Neutrophil (primary cell): ENCODE data around the gene INA.
A peak's percentile ranks its signal among the peaks of the same experiment; 100 is the strongest.
"Not testable (repeated sequence)": the region's sequence is repeated elsewhere in the genome, so short reads cannot be mapped to it uniquely, and the experiment has no call there.

ENCODE experiments used
- H3K27ac ChIP-seq: fragments of 200-600 bp; sonication (generic); 2 replicates; pipeline ENCODE4 v1.5.1; 2016; ENCODE audit warnings: mild to moderate bottlenecking, moderate library complexity
- H3K27me3 ChIP-seq: fragments of 200-600 bp; sonication (generic); 2 replicates; pipeline ENCODE4 v1.6.0; 2016; ENCODE audit warnings: mild to moderate bottlenecking
- H3K36me3 ChIP-seq: fragments of 200-600 bp; sonication (generic); 2 replicates; pipeline ENCODE4 v1.5.1; 2017
- H3K4me1 ChIP-seq, 2 experiments: fragments of 200-600 bp in 1 of 2; sonication (generic) in 1 of 2; 1 replicate in 1 of 2; 2 replicates in 1 of 2; pipeline versions ENCODE4 v1.5.1 to v1.6.1; 2013 to 2016; ENCODE audit warnings: low read depth in 1 of 2, low read length in 1 of 2, mild to moderate bottlenecking in 1 of 2, moderate library complexity in 1 of 2; ENCODE audit not compliant: control insufficient read depth in 1 of 2, insufficient read depth in 1 of 2
- H3K4me3 ChIP-seq, 2 experiments: fragments of 200-600 bp in 1 of 2; sonication (generic) in 1 of 2; 1 replicate in 1 of 2; 2 replicates in 1 of 2; pipeline ENCODE4 v1.5.1; 2013 to 2016; ENCODE audit warnings: low read depth in 1 of 2, low read length in 1 of 2, mild to moderate bottlenecking in 1 of 2, moderate library complexity in 1 of 2
- H3K9me3 ChIP-seq: fragments of 200-600 bp; sonication (generic); 2 replicates; pipeline ENCODE4 v1.5.1; 2016
- TF ChIP-seq, protein P1 (sequence below): fragments of 200-600 bp; sonication (generic); IDR thresholded peaks from 2 replicates; pipeline ENCODE4 v1.5.1; 2016; ENCODE audit warnings: antibody characterized with exemption

Gene INA

GRCh38 chr10:103235775-103236174, 41.2 kb upstream of the INA start:
- Histone ChIP-seq H3K27me3 (no peaks in the 10 kb centered on the region), H3K4me1 (peaks cover 54 to 58% of the 10 kb centered on the region in 2 experiments), H3K4me3 (no peak overlapping the region), H3K27ac (no peak overlapping the region), H3K36me3 (no peaks in the 10 kb centered on the region), H3K9me3 (no peaks in the 10 kb centered on the region)
- TF ChIP-seq, protein P1, sequence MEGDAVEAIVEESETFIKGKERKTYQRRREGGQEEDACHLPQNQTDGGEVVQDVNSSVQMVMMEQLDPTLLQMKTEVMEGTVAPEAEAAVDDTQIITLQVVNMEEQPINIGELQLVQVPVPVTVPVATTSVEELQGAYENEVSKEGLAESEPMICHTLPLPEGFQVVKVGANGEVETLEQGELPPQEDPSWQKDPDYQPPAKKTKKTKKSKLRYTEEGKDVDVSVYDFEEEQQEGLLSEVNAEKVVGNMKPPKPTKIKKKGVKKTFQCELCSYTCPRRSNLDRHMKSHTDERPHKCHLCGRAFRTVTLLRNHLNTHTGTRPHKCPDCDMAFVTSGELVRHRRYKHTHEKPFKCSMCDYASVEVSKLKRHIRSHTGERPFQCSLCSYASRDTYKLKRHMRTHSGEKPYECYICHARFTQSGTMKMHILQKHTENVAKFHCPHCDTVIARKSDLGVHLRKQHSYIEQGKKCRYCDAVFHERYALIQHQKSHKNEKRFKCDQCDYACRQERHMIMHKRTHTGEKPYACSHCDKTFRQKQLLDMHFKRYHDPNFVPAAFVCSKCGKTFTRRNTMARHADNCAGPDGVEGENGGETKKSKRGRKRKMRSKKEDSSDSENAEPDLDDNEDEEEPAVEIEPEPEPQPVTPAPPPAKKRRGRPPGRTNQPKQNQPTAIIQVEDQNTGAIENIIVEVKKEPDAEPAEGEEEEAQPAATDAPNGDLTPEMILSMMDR, result no peak

DNA sequence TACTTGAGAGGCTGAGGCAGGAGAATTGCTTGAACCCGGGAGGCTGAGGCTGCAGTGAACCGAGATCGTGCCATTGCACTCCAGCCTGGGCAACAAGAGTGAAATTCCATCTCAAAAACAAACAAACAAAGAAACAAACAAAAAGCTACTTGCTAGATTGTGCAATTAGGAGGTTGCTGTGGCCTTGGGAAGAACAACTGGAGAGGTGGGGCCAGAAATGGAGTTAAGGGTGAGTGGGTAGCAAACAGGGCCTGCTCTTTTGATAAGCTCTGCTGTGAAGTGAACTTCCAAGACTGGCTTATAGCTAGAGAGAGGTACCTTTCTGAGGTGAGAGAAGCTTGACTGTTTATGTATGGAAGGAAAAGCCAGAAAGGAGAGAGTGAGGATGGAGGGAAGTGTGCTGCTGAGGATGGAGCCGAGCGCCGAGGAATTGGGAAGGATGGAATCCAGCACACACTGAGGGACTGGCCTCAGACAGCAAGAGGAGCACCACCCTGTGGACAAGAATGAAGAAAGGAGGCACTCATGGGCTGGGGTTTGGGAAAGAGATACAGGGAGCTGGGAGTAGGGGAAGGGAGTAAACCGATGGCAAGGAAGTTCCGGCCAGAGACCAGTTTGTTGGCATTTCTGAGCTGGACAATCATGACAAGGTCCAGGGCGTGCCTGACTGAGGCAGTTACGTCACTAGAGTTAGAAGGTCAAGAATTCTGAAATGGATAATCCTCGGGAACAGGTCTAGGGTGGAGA, 38.3 kb upstream of the INA start:
- Histone ChIP-seq H3K36me3 (no peaks in the 10 kb centered on the region), H3K4me1 (peaks cover 60% of the 10 kb centered on the region in 2 experiments), H3K9me3 (no peaks in the 10 kb centered on the region), H3K4me3 (peak overlapping the region; percentile 3 to 8), H3K27me3 (no peaks in the 10 kb centered on the region), H3K27ac (peak overlapping the region; percentile 83)
- TF ChIP-seq, protein P1, result no peak

- Histone ChIP-seq H3K4me1 (peaks cover 57 to 66% of the 10 kb centered on the region in 2 experiments), H3K27me3 (no peaks in the 10 kb centered on the region), H3K36me3 (no peaks in the 10 kb centered on the region), H3K27ac (peak overlapping the region; percentile 83), H3K9me3 (no peaks in the 10 kb centered on the region), H3K4me3 (peak overlapping the region; percentile 21 to 29)
- TF ChIP-seq, protein P1, result no peak
Measured at GRCh38 chr10:103241262-103242011, 35.5 kb upstream of the INA start.

- Histone ChIP-seq H3K27ac (no peak overlapping the region), H3K9me3 (no peaks in the 10 kb centered on the region), H3K27me3 (no peaks in the 10 kb centered on the region), H3K4me3 (no peak overlapping the region), H3K4me1 (peaks cover 29 to 39% of the 10 kb centered on the region in 2 experiments), H3K36me3 (no peaks in the 10 kb centered on the region)
- TF ChIP-seq, protein P1, result peak; percentile 93
Measured at GRCh38 chr10:103244666-103245271, 32.2 kb upstream of the INA start.

DNA sequence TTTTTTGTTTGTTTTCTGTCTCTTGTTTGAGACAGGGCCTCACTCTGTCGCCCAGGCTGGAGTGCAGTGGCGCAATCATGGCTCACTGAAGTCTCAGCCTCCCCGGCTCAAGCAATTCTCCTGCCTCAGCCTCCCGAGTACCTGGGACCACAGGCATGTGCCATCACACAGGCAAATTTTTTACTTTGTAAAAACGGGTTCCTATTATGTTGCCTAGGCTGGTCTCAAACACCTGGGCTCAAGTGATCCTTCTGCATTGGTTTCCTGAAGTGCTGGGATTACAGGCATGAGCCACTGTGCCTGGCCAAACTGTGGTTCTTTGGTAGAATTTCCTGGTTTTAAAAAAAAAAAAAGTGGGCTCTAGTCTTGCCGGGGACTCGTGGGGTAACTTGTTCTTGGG, 31.4 kb upstream of the INA start, which contains the start of gene RPEL1:
Gene RPEL1, plus strand, starts transcription at position 301 of the 400 bp plus-strand sequence. CDS start 110 bp downstream, outside the sequence.
- H3K27ac ChIP-seq, H3K9me3 ChIP-seq, H3K4me3 ChIP-seq, H3K27me3 ChIP-seq, H3K36me3 ChIP-seq: not testable (repeated sequence)
- H3K4me1 ChIP-seq, result peaks cover 21 to 31% of the 10 kb centered on the region in 2 experiments
